ENCODE results near the gene MAPK11. TPM values are rescaled to one million over a fixed set of nuclear protein-coding genes. Genes with fewer than 3 reads are reported as not detected.

MAPK11 gene
- total and polyA plus RNA-seq, 7 donors = 0.23 to 7.3 (median 2.9) TPM

DNA sequence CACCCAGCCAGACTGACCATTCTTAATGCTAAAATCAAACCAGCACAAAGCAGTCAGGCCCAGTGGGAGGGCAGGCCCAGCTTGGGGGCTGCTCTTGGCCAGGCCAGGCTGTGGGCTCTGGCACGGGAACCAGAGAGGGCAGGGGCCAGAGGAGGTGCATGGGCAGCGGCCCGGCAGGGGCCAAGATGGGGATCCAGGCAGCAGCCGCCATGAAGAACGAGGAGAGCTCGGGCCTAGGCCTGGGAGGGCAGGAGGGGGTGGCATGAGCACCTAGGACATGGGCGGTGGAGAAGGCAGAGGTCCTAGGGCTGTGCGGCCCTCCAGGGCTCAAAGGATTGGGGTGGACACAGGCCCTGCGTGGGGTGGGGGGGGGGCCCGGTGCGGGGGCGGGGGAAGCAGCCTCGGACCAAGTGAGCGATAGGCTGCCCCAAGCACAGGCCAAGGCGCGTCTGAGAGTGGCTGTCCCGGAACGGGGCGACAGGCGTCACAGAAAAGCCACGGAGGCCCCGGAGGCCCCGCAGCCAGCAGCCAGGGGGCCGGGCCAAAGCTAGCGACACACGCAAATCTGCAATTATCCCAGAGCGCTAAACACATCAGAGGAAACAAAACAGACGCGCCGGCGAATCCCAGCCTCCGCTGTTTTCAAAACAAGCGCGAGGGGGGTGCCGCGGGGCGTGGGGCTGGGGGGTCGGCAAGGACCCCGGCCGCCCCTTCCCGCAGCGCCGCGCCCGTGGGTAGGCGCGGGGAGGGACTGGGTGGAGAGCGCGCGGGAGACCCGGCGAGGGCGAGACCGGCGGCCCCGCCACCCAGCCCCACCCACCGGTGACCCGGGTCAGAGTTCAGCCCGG is 29.0 kb upstream of the MAPK11 start:
- TF ChIP-seq EP300 (IDR thresholded peaks at IDR 0.05) (no peak), POLR2AphosphoS5 (IDR thresholded peaks at IDR 0.05) (no peak), POLR2A (IDR thresholded peaks at IDR 0.05) (no peak)
- TF ChIP-seq, protein P1, sequence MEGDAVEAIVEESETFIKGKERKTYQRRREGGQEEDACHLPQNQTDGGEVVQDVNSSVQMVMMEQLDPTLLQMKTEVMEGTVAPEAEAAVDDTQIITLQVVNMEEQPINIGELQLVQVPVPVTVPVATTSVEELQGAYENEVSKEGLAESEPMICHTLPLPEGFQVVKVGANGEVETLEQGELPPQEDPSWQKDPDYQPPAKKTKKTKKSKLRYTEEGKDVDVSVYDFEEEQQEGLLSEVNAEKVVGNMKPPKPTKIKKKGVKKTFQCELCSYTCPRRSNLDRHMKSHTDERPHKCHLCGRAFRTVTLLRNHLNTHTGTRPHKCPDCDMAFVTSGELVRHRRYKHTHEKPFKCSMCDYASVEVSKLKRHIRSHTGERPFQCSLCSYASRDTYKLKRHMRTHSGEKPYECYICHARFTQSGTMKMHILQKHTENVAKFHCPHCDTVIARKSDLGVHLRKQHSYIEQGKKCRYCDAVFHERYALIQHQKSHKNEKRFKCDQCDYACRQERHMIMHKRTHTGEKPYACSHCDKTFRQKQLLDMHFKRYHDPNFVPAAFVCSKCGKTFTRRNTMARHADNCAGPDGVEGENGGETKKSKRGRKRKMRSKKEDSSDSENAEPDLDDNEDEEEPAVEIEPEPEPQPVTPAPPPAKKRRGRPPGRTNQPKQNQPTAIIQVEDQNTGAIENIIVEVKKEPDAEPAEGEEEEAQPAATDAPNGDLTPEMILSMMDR (IDR thresholded peaks at IDR 0.05) = no peak
- H3K9me3 ChIP-seq = no peaks in the 10 kb centered on the region
- H3K4me1 ChIP-seq = peaks cover 3 to 92% (median 86%) of the 10 kb centered on the region in 4 donors
- H3K27ac ChIP-seq = peak overlapping the region; percentile 33 to 96 (median 90)
- no peaks in the 10 kb centered on the region for H3K27me3 ChIP-seq
- DNase-seq = no peak
- H3K4me3 ChIP-seq = peak overlapping the region; percentile 1 to 40 (median 38)
- WGBS, 2 donors = 20 to 32% methylated on average over 59 of the region's 59 CpGs
- no peaks in the 10 kb centered on the region for H3K36me3 ChIP-seq
- intact Hi-C loops (cut with DNase I) = no loop called here

DNA sequence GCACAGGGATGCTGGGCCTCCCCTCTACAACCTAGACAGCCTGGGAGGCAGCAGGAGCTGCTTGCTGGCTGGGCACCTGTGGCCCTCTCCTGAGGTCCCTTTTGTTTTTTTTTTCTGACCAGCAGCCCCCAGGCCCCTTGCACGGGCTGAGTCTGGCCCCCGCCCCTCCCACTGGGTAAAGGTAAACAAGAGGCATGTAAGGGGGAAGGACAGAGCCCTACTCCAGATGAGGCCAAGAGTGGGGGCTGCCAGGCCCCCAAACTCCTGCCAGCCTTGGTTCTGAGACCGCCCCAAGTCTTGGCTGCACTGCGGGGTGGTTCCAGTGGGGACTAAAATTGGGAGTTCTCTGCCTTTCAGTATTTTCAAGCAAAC is 28.1 kb upstream of the MAPK11 start:
- peaks cover 0 to 92% (median 86%) of the 10 kb centered on the region in 4 donors for H3K4me1 ChIP-seq
- intact Hi-C loops (cut with DNase I) = no loop called here
- no peak overlapping the region for H3K4me3 ChIP-seq
- WGBS, 2 donors = 71 to 81% methylated on average over 4 of the region's 4 CpGs
- no peak for DNase-seq
- H3K27me3 ChIP-seq = no peaks in the 10 kb centered on the region
- peak overlapping the region in 3 of 4 donors; percentile 33 to 96 (median 91) for H3K27ac ChIP-seq
- no peaks in the 10 kb centered on the region for H3K9me3 ChIP-seq
- TF ChIP-seq EP300 (IDR thresholded peaks at IDR 0.05) (no peak), POLR2AphosphoS5 (IDR thresholded peaks at IDR 0.05) (no peak), POLR2A (IDR thresholded peaks at IDR 0.05) (no peak)
- TF ChIP-seq, protein P1 (IDR thresholded peaks at IDR 0.05) = no peak
- H3K36me3 ChIP-seq = no peaks in the 10 kb centered on the region

DNA sequence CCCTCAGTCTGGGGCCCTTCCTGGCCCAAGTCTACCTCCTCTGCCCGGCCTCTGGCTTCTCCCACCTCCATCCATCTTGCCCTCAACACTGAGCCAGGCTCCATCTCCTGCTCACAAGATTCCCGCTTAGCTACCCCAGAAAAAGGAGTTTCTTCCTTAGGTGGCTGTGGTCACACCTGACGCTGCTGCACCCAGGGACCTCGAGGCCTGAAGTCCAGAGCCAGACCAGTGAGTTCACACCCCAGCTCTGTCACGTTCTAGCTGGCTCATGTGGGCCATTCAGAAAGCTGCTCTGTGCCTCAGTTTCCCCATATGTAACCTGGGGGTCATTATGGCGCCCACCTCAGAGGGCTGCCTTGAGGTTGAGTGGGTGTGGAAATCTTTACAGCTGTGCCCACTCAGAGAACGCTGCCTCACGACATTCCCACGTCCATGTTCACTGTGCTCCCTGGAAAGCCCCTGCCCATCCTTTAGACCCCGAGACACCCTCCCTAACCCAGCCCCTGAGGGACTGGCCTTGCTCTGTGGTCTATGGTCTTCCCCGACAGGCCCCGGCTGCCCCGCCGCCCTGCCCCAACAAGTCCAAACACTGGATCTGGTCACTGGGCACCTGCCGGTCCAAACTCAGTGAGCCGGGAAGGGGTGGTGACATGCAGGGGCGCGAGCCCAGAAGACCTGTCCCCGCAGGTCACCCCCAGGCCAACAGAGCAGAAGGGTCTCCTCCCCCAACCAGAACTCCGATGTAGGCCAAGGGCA is 27.5 kb upstream of the MAPK11 start:
- no peak overlapping the region for H3K4me3 ChIP-seq
- H3K4me1 ChIP-seq = peaks cover 0 to 92% (median 86%) of the 10 kb centered on the region in 4 donors

DNA sequence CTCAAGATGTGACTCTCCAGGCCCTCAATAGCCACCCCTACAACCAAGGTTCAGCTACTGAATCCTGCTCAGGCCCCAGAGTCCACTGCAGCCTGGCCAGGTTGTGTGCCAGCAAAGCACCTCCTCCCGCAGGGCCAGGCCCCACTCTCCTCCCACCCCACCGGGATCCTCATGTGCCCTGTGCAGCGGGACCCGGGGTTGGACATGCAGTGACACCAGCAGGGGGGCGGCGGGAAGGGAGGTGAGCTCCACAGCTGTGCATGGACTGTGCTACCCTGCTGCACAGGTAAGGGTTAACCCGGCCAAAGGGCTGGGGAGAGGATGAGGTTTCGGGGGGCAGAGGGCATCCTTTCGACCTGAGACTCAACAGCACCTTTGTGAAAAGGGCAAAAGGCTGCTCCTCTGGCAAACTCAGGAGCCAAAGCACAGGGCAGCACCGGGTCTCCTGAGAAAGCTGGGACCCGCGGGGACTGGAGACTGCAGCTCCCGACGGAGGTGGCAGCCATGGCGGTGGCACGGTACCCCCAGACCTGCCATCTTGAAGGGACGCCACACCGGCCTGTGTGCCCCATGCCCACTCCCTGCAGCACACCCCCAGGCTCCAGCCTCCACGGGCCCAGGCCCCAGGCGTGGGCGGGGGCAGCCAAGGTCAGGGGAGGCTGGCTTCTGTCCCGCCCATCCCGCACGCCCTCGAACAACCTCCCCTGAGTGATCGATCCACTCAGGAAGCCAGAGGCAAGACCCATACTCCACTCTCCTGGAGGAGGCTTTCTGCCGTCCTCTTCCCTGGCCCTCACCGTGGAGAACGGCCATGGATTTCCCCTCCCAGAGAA is 26.7 kb upstream of the MAPK11 start:
- no peaks in the 10 kb centered on the region for H3K36me3 ChIP-seq
- H3K27me3 ChIP-seq = no peaks in the 10 kb centered on the region
- H3K27ac ChIP-seq = peak overlapping the region in 3 of 4 donors; percentile 14 to 96 (median 43)
- H3K4me3 ChIP-seq = no peak overlapping the region
- WGBS, 2 donors = 74 to 81% methylated on average over 29 of the region's 29 CpGs
- intact Hi-C loops (cut with DNase I) = no loop called here
- DNase-seq = no peak
- TF ChIP-seq, protein P1 (IDR thresholded peaks at IDR 0.05) = no peak
- no peak for TF ChIP-seq POLR2A (IDR thresholded peaks at IDR 0.05)
- TF ChIP-seq EP300 (IDR thresholded peaks at IDR 0.05) = no peak
- no peak for TF ChIP-seq POLR2AphosphoS5 (IDR thresholded peaks at IDR 0.05)
- H3K4me1 ChIP-seq = peaks cover 0 to 92% (median 84%) of the 10 kb centered on the region in 4 donors
- H3K9me3 ChIP-seq = no peaks in the 10 kb centered on the region

More for the DNA sequence above, 27.5 kb upstream of the MAPK11 start:
- TF ChIP-seq EP300 (IDR thresholded peaks at IDR 0.05) = no peak
- TF ChIP-seq, protein P1 (IDR thresholded peaks at IDR 0.05) = no peak
- Histone ChIP-seq H3K9me3 (no peaks in the 10 kb centered on the region), H3K27me3 (no peaks in the 10 kb centered on the region), H3K27ac (peak overlapping the region in 3 of 4 donors; percentile 14 to 96 (median 43)), H3K36me3 (no peaks in the 10 kb centered on the region)
- DNase-seq = no peak
- intact Hi-C loops (cut with DNase I) = no loop called here
- WGBS, 2 donors = 89 to 92% methylated on average over 20 of the region's 20 CpGs

All from sigmoid colon (tissue), 7 donors.